ENCODE measurements around the gene TIFAB. TPM values are rescaled to one million over a fixed set of nuclear protein-coding genes. Genes with fewer than 3 reads are reported as not detected.

TIFAB gene
- total RNA-seq, 1 experiment from 2014 or later, result not detected

DNA sequence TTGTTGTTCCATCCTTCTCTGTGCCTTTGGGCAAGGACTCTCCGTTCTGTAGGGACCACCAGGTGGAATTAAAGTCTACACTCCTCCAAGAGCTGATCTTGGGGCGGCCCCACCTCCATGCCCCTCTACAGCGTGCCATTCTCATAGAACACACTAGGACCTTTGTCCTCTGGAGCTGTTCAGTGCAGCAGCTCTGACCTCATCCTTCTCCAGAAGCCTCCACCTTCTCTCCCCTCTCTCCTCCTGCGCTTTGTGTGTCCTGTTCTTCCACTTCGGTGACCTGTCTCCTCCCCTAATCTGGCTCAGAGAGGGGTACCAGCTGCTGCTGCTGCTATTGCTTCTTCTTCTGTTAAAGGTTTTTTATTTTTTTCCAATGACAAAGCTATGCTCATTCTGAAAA, 51.3 kb downstream of the TIFAB start:
- no peak for TF ChIP-seq REST (IDR thresholded peaks at IDR 0.05; ENCODE audit: low read depth)
- TF ChIP-seq RAD21 (IDR thresholded peaks at IDR 0.05; ENCODE audit: low read depth), result no peak
- no peak for TF ChIP-seq MAX (IDR thresholded peaks at IDR 0.05)
- TF ChIP-seq CTCF (IDR thresholded peaks at IDR 0.05 in 2 of 3, conservative IDR thresholded peaks at IDR 0.05 in 1 of 3; ENCODE audit: borderline replicate concordance in 1 of 3, insufficient read depth in 1 of 3, low read depth in 2 of 3, low read length in 2 of 3), result no peak
- no peak for TF ChIP-seq JUND (IDR thresholded peaks at IDR 0.05)
- no peak for TF ChIP-seq CBX3 (IDR thresholded peaks at IDR 0.05; ENCODE audit: low read depth)
- no peak for TF ChIP-seq TCF7L2 (IDR thresholded peaks at IDR 0.05; ENCODE audit: borderline replicate concordance, extremely low read depth, insufficient read depth, insufficient read length)
- no peak for TF ChIP-seq CEBPB (IDR thresholded peaks at IDR 0.05; ENCODE audit: low read depth)
- no peak for TF ChIP-seq EGR1 (IDR thresholded peaks at IDR 0.05; ENCODE audit: low read depth)
- TF ChIP-seq SIN3A (IDR thresholded peaks at IDR 0.05; ENCODE audit: low read depth), result no peak
- no peak for TF ChIP-seq ZNF274 (IDR thresholded peaks at IDR 0.05; ENCODE audit: low read depth, low read length)
- no peak for TF ChIP-seq EZH2phosphoT487 (IDR thresholded peaks at IDR 0.05; ENCODE audit: borderline replicate concordance)
- TF ChIP-seq YY1 (IDR thresholded peaks at IDR 0.05; ENCODE audit: extremely low read depth, insufficient replicate concordance, low read depth, low read length), result no peak
- TF ChIP-seq POLR2A (IDR thresholded peaks at IDR 0.05; ENCODE audit: borderline replicate concordance, extremely low read depth, insufficient read depth, insufficient read length), result no peak
- no peak for TF ChIP-seq SP1 (IDR thresholded peaks at IDR 0.05; ENCODE audit: low read depth)
- Histone ChIP-seq H3K9me2 (ENCODE audit: insufficient read depth) (no peaks in the 10 kb centered on the region), H3K9me3 (ENCODE audit: control insufficient read depth in 1 of 2, insufficient read depth in 1 of 2, low read depth in 1 of 2, low read length in 2 of 2) (no peaks in the 10 kb centered on the region), H3K9ac (ENCODE audit: low read length) (no peak overlapping the region), H3K27me3 (ENCODE audit: insufficient read depth, low read length) (no peaks in the 10 kb centered on the region), H3K79me2 (ENCODE audit: insufficient read depth, low read length) (peaks cover 30% of the 10 kb centered on the region), H3K36me3 (ENCODE audit: control insufficient read depth in 1 of 2, insufficient read depth in 2 of 2, low read length in 2 of 2) (no peaks in the 10 kb centered on the region), H3K4me2 (ENCODE audit: low read length) (no peak overlapping the region), H3K4me3 (replicated peaks in 1 of 2; ENCODE audit: low read depth in 1 of 2, low read length in 2 of 2) (no peak overlapping the region), H2AFZ (ENCODE audit: low read depth, low read length, poor library complexity, severe bottlenecking) (no peak overlapping the region), H3K4me1 (ENCODE audit: control insufficient read depth in 1 of 2, insufficient read depth in 2 of 2, low read length in 2 of 2) (peaks cover 12 to 25% of the 10 kb centered on the region in 2 experiments), H3K27ac (ENCODE audit: low read depth, low read length) (no peak overlapping the region), H4K20me1 (ENCODE audit: insufficient read depth) (peaks cover 6% of the 10 kb centered on the region; the same call in 1 of the 2 replicates)
- intact Hi-C loops (cut with micrococcal nuclease), result no loop called here
- POLR2A ChIA-PET, result no interaction called here
- CTCF ChIA-PET, result no interaction called here
- RAD21 ChIA-PET (ENCODE audit: low non-redundant PET in 1 of 2, low total read pairs in 2 of 2, uncharacterized antibody in 2 of 2, unreplicated experiment in 2 of 2), result no interaction called here
- DNase-seq (ENCODE audit: low read depth, low spot score) (no peak), ATAC-seq (no peak)
- BruUV-seq (replicated peaks), result no TSS peak

All from HCT116 (cell line).